Stimulated activated CD4-positive, alpha-beta T cell treated with anti-CD3 and anti-CD28 coated beads, Interleukin-1b, Interleukin-23, amount 100 ng/mL, for 4 hours (primary cell): ENCODE results near the gene HCFC1R1.
"Not testable (repeated sequence)": the region's sequence is repeated elsewhere in the genome, so short reads cannot be mapped to it uniquely, and the experiment has no call there.

ENCODE experiments used
- DNase-seq, 2 donors: peaks; one replicate each; pipeline ENCODE4 v3.0.0-alpha.2; 2020; ENCODE audit warnings: low read depth in 2 of 2

Gene HCFC1R1

DNA sequence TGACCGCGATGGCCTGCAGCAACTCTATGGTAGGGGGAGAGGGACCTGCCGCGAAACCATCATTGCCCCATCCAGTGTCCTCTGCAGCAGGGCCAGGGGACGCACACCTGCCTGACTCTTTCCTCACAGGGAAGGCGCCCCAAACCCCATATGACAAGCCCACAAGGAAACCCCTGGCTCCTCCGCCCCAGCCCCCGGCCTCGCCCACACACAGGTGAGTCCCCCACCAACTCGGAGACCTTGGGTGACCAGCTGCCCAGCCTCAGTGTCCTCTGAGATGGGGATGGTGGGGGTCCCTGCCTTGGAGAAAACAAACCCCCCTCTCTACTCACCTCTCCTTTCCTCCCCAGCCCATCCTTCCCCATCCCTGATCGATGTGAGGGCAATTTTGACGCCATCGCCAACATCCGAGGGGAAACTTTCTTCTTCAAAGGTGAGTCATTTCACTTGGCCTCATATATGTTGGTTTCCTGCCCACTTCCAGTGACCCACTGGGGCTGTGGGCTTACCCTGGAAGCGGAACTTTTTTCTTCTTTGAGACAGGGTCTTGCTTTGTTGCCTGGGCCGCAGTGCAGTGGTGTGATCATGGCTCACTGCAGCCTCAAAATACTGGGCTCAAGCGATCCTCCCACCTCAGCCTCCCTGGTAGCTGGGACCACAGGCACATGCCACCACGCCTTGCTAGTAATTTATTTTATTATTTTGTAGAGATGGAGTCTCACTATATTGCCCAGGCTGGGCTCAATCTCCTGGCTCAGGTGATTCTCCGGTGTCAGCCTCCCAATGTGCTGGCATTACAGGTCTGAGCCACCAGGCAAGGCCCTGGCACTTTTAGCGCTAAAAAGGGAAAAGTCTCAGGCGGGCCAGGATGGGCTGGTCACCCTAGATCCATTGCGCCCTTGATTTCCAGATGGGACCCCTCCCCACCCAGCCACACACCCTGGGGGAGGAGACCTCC, 33.7 kb upstream of the HCFC1R1 start:
- no peak for DNase-seq

DNA sequence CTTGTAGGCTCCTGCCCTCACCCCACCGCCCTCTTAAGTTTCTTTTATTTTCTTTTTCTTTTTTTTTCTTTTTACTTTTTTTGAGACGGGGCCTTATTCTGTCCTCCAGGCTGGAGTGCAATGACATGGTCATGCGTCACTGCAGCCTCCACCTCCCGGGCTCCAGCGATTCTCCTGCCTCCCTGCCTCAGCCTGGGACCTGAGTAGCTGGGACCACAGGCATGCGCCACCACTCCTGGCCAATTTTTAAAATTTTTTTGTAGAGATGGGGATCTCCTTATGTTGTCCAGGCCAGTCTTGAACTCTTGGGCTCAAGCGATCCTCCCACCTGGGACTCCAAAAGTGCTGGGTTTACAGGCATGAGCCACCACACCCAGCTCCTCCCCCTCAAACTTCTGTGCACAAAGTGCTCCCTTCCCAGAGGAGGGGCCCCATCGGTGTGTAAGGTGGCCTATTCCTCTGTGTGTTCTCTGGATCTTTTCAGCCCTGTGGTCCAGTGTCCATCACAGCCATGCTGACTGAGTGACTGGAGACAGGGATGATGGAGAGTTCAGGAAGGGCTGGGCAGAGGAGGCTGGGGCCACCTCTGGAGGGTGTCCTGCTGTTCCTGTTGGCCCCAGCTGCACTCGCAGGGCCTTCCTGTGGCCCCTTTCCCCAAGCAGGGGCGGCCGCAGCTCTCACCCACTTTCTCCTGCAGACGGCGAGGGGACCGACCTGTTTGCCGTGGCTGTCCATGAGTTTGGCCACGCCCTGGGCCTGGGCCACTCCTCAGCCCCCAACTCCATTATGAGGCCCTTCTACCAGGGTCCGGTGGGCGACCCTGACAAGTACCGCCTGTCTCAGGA, 32.8 kb upstream of the HCFC1R1 start:
- DNase-seq, result no peak

GRCh38 chr16:3055734-3056115, 32.0 kb upstream of the HCFC1R1 start:
- not testable (repeated sequence) for DNase-seq

GRCh38 chr16:3054965-3055733, 31.4 kb upstream of the HCFC1R1 start:
- no peak for DNase-seq

DNA sequence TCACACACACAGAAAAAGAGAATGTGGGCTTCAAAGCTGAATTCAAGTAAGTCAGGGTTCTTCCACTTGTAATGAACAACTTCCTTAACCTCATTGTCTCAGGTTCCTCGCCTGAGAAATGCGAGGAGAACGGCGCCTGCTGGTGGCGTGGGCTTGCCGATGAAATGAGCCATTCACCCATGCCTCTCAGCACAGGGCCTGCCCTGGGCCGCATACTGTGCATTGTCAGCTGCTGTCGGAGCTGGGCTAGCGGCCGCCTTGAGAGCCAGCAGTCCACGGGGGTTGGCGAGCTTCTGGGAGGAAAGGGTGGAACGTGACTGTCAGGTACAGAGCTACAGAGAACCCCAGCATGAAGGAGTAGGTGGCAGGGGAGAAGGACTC, 29.6 kb upstream of the HCFC1R1 start:
- DNase-seq, result not testable (repeated sequence)

GRCh38 chr16:3052571-3053329, 29.0 kb upstream of the HCFC1R1 start:
- not testable (repeated sequence) for DNase-seq

- no peak for DNase-seq
These were observed 27.8 kb upstream of the HCFC1R1 start for GRCh38 chr16:3051494-3051893.

GRCh38 chr16:3051009-3051408, 27.3 kb upstream of the HCFC1R1 start:
- no peak for DNase-seq

GRCh38 chr16:3050487-3050886, 26.7 kb upstream of the HCFC1R1 start:
- DNase-seq, result no peak

GRCh38 chr16:3049921-3050481, 26.3 kb upstream of the HCFC1R1 start:
- no peak for DNase-seq

- DNase-seq, result no peak
These were observed 23.6 kb upstream of the HCFC1R1 start for GRCh38 chr16:3047387-3047720.

- DNase-seq, result no peak
These were observed 23.1 kb upstream of the HCFC1R1 start for GRCh38 chr16:3046641-3047386.

GRCh38 chr16:3045758-3046640, 22.3 kb upstream of the HCFC1R1 start, which contains the start of gene MMP25:
Gene MMP25 (plus strand): TSS chr16:3046561. CDS start chr16:3046918, 357 bp downstream.
- DNase-seq, result no peak

- no peak for DNase-seq
These were observed 21.0 kb upstream of the HCFC1R1 start for GRCh38 chr16:3044708-3045107.

GRCh38 chr16:3042376-3042775, 18.6 kb upstream of the HCFC1R1 start:
- no peak for DNase-seq

DNA sequence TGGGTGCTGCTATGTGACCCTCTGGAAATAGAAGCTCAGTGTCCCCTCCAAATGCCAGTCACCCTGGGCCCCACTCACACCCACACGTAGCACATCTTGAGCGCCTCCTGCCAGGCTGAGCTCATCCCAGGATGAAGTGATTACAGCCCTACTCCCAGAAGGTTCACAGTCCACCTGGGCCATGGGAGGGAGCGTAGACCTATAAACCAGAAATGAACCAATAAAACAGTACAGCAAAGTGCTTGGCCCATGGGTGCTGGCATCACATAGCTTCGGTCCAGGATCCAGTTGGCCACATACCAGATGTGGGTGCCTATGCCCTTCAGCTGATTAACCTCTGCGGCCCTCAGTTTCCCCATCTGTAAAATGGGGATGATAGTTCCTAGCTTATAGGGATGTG, 15.2 kb upstream of the HCFC1R1 start:
- DNase-seq, result no peak

DNA sequence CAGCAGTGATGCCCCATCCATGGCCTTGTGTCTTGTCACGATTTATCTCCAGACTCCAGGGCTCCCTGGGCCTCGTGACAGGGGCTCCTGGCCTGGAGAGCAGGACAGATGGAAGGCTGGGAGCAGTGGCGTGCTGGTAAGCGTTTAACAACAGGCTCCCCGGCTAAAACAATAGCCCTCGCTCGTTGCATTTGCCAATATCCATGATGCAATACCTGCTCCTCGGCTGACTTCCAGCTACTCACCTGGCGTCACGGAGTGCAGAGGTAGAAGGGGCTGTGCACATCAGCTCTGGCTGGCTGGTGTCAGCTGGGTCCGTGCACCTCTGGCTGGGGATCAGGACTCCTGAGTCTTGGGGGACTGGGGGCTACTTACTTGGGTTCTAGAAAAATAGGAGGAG, 14.5 kb upstream of the HCFC1R1 start:
- no peak for DNase-seq

GRCh38 chr16:3036726-3037315, 13.1 kb upstream of the HCFC1R1 start, which contains the start of gene BICDL2:
Gene BICDL2 (minus strand): TSS chr16:3036944. CDS start chr16:3035496, 1,448 bp downstream.
- no peak for DNase-seq
